AG09319 (cell line): ENCODE results near the gene GPX3.

Experiments used
- DNase-seq: peaks from one replicate; pipeline ENCODE4 v3.0.0-alpha.2; 2010; ENCODE audit warnings: low read depth; ENCODE audit errors: extremely low read depth
- CTCF ChIP-seq: IDR thresholded peaks from 2 replicates; pipeline ENCODE4 v1.5.1; 2011; ENCODE audit warnings: low read depth, mild to moderate bottlenecking, inconsistent platforms, low read length, moderate library complexity

The GPX3 gene

GRCh38 chr5:151058301-151058700, 37.9 kb downstream of the GPX3 start:
- no peak for DNase-seq
- no peak for TF ChIP-seq CTCF

GRCh38 chr5:151058891-151059489, 38.6 kb downstream of the GPX3 start:
- no peak for DNase-seq
- TF ChIP-seq CTCF, result no peak

GRCh38 chr5:151060742-151061141, 40.4 kb downstream of the GPX3 start:
- TF ChIP-seq CTCF, result no peak
- no peak for DNase-seq

GRCh38 chr5:151062405-151063141, 42.2 kb downstream of the GPX3 start:
- no peak for DNase-seq
- TF ChIP-seq CTCF, result no peak

- no peak for TF ChIP-seq CTCF
- peak; percentile 49 for DNase-seq
These were observed 43.0 kb downstream of the GPX3 start for GRCh38 chr5:151063142-151063989.

- no peak for TF ChIP-seq CTCF
These were observed 44.6 kb downstream of the GPX3 start for GRCh38 chr5:151064916-151065499.

More at GRCh38 chr5:151064916-151065499, 44.6 kb downstream of the GPX3 start:
- no peak for DNase-seq
